ENCODE results near the gene ZNF576. TPM values are rescaled to one million over a fixed set of nuclear protein-coding genes. Genes with fewer than 3 reads are reported as not detected.

ZNF576 gene
- total and polyA plus RNA-seq, 2 of the 13 experiments (the other 11 are each of a cell fraction or from before 2014, with no cell fraction given) = 7.2 to 9.6 TPM

DNA sequence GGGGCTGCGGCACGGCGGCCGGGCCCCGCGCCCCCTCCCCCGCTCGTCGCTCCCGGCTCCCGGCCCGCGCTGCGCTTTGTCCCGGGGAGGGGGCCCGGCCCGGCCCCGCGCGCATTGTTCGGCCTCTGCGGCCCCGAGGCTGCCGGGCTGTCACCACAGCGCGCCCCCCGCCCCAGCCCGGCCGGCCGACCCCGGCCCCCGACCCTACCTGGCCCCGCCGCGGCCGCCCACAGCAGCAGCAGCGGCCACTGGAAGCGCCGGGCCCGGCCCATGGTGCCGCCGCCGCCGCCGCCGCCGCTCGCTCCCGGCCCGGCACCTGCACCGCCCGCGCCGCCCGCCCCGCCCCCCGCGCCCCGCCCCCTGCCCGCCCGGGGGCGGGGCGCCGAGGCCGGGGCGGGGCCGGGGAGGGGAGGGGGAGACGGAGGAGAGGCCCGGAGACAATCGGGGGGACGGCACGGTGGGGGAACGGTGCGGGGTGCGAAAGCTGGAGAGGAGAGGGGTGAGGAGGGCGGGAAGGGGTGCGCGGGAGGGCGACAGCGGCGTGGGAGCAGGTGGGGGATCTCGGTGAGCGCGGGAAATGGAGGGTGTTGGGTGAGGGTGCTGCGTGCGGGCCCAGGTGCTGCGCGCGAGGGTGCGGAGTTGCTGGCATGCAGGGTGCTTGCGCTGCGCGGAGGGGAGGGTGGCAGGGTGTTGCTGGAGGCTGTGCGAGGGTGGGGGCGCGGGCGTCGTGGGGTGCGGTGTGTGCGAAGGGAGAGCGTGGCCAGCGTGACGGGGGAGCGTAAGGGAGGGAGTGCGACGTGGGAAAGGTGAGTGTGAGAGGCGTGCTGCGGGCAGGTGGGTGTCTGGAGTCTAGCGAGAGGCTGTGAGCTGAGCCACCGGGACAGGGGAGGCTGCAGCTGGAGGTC, 43.4 kb downstream of the ZNF576 start, which contains the start of gene CADM4 (continued):
- TF ChIP-seq ZNF333 (CRISPR knock-in tag; IDR thresholded peaks at IDR 0.05; ENCODE audit: borderline replicate concordance) (no peak), CAMTA2 (CRISPR knock-in tag; IDR thresholded peaks at IDR 0.05; ENCODE audit: borderline replicate concordance) (no peak), SOX5 (CRISPR knock-in tag; IDR thresholded peaks at IDR 0.05; ENCODE audit: borderline replicate concordance) (no peak), NBN (conservative IDR thresholded peaks at IDR 0.05) (no peak), ZNF839 (CRISPR knock-in tag; IDR thresholded peaks at IDR 0.05; ENCODE audit: borderline replicate concordance) (no peak), EED (CRISPR knock-in tag; IDR thresholded peaks at IDR 0.05) (peak; percentile 44; the same call in 1 of the 2 replicates), SAFB2 (CRISPR knock-in tag; IDR thresholded peaks at IDR 0.05; ENCODE audit: borderline replicate concordance, low read depth) (no peak), ZNF207 (IDR thresholded peaks at IDR 0.05; ENCODE audit: borderline replicate concordance) (no peak), SMAD3 (CRISPR knock-in tag; IDR thresholded peaks at IDR 0.05) (no peak), ZNF10 (CRISPR knock-in tag; IDR thresholded peaks at IDR 0.05; ENCODE audit: borderline replicate concordance, low read depth) (no peak), ZNF678 (CRISPR knock-in tag; IDR thresholded peaks at IDR 0.05) (no peak), ARID2 (CRISPR knock-in tag; IDR thresholded peaks at IDR 0.05; ENCODE audit: borderline replicate concordance) (no peak), MXD4 (CRISPR knock-in tag; IDR thresholded peaks at IDR 0.05) (no peak), DR1 (CRISPR knock-in tag; IDR thresholded peaks at IDR 0.05) (no peak), ARNT2 (CRISPR knock-in tag; IDR thresholded peaks at IDR 0.05; ENCODE audit: low read depth) (peak; percentile 72), CENPX (CRISPR knock-in tag; IDR thresholded peaks at IDR 0.05) (no peak), PHB2 (IDR thresholded peaks at IDR 0.05; ENCODE audit: partially characterized antibody) (no peak), ZNF772 (CRISPR knock-in tag; IDR thresholded peaks at IDR 0.05) (no peak), ZEB1 (IDR thresholded peaks at IDR 0.05; ENCODE audit: insufficient replicate concordance, low read depth) (no peak)
- TF ChIP-seq, protein P1, sequence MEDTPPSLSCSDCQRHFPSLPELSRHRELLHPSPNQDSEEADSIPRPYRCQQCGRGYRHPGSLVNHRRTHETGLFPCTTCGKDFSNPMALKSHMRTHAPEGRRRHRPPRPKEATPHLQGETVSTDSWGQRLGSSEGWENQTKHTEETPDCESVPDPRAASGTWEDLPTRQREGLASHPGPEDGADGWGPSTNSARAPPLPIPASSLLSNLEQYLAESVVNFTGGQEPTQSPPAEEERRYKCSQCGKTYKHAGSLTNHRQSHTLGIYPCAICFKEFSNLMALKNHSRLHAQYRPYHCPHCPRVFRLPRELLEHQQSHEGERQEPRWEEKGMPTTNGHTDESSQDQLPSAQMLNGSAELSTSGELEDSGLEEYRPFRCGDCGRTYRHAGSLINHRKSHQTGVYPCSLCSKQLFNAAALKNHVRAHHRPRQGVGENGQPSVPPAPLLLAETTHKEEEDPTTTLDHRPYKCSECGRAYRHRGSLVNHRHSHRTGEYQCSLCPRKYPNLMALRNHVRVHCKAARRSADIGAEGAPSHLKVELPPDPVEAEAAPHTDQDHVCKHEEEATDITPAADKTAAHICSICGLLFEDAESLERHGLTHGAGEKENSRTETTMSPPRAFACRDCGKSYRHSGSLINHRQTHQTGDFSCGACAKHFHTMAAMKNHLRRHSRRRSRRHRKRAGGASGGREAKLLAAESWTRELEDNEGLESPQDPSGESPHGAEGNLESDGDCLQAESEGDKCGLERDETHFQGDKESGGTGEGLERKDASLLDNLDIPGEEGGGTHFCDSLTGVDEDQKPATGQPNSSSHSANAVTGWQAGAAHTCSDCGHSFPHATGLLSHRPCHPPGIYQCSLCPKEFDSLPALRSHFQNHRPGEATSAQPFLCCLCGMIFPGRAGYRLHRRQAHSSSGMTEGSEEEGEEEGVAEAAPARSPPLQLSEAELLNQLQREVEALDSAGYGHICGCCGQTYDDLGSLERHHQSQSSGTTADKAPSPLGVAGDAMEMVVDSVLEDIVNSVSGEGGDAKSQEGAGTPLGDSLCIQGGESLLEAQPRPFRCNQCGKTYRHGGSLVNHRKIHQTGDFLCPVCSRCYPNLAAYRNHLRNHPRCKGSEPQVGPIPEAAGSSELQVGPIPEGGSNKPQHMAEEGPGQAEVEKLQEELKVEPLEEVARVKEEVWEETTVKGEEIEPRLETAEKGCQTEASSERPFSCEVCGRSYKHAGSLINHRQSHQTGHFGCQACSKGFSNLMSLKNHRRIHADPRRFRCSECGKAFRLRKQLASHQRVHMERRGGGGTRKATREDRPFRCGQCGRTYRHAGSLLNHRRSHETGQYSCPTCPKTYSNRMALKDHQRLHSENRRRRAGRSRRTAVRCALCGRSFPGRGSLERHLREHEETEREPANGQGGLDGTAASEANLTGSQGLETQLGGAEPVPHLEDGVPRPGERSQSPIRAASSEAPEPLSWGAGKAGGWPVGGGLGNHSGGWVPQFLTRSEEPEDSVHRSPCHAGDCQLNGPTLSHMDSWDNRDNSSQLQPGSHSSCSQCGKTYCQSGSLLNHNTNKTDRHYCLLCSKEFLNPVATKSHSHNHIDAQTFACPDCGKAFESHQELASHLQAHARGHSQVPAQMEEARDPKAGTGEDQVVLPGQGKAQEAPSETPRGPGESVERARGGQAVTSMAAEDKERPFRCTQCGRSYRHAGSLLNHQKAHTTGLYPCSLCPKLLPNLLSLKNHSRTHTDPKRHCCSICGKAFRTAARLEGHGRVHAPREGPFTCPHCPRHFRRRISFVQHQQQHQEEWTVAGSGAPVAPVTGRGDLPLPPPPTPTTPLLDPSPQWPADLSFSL (CRISPR knock-in tag; IDR thresholded peaks at IDR 0.05) = no peak
